ENCODE data around the gene FAM47E.
"Not testable (repeated sequence)": the region's sequence is repeated elsewhere in the genome, so short reads cannot be mapped to it uniquely, and the experiment has no call there.

FAM47E gene

GRCh38 chr4:76226418-76226817, 25.1 kb upstream of the FAM47E start:
- DNase-seq (ENCODE audit: low read depth) = no peak

- DNase-seq (ENCODE audit: low read depth) = no peak
These were observed 18.8 kb upstream of the FAM47E start for GRCh38 chr4:76232681-76233080.

DNA sequence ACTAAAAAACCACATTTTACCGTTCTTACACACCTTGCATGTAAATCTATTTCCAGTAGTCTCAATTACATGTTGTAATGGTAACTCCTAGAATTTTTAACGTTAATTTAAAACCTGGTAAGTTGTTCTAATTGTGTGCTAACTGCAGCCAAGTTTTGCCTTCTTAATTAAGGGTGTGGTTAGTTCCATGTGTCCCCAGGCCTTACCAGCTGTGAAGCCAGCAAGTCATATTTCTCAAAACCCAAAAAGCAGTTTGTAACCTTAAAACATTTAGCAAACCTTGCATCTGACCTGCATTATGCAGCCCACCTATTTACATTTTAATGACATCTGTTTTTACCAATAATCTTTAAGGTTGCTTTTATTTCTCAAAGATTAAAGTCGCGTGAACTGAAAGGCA, 18.4 kb upstream of the FAM47E start:
- no peak for DNase-seq (ENCODE audit: low read depth)

DNA sequence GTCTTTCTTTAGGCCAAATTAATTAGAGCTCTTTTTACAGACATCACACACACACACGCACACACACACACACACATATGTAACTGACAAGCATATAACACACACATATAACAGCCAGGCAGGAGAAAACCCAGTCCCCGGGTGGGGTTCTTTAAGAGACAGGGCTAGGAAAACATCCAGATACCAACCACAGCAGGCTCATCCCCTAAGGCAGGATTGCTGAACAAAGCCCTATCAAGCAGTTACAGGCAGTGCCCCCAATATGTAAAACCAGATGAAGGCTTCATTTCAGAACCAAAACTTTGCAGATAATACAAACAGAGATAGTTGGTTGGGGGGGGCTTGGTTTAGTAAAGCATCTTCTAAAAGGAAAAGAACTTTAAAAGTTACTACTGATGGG, 18.0 kb upstream of the FAM47E start:
- DNase-seq (ENCODE audit: low read depth) = no peak

GRCh38 chr4:76233967-76234678, 17.4 kb upstream of the FAM47E start:
- no peak for DNase-seq (ENCODE audit: low read depth)

DNA sequence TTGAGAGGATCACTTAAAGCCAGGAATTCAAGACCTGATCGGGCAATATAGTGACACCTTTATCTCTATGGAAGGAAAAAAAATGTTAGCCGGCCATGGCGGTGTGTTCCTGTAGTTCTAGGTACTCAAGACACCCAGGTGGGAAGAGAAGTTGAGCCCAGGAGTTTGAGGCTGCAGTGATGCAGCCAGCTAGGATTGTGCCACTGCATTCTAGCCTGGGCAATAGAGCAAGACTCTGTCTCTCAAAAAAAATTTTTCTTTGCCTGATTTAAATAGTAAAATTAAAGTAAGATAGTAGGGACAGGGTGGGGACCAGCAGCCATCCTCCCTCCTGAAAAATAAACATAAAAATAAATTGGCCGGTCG, 16.9 kb upstream of the FAM47E start:
- DNase-seq (ENCODE audit: low read depth) = no peak

- no peak for DNase-seq (ENCODE audit: low read depth)
These were observed 16.1 kb upstream of the FAM47E start for GRCh38 chr4:76235407-76235806.

GRCh38 chr4:76235915-76236314, 15.6 kb upstream of the FAM47E start:
- DNase-seq (ENCODE audit: low read depth) = no peak

DNA sequence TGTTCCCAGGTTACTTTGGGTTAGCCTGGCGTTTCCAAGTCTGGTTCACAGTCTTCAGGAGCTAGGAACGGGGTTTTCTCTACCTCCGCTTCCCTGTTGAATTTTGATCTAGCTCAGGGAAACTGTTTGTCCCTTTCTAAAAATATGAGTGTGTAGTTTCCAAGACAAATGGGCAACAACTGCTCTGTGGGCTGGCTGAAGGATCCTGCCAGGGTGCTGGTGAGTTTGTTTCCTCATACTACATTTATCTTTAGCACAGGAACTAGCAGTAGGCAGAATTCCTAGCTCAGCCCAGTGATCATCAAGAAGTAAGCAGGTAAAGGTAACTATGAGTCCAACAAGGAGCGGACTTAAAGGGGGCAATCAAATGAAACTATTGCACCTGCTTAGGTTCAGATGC, 13.3 kb upstream of the FAM47E start:
- no peak for DNase-seq (ENCODE audit: low read depth)

- DNase-seq (ENCODE audit: low read depth) = no peak
These were observed 12.8 kb upstream of the FAM47E start for GRCh38 chr4:76238701-76239100.

DNA sequence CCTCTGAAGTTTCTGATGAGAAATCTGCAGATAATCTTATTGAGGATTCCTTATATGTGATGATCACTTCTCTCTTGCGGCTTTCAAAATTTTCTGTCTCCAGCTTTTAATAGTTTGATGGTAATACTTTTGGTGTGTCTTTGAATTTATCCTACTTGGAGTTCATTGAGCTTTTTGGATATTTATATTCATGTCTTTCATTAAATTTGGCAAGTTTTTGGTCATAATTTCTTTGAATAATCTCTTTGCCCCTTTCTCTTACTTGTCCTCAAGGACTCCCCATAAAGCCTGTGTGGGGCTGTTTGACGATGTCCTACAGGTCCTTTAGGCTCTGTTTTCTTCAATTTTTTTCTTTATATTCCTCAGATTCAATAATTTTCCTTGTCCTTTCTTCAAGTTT, 11.3 kb upstream of the FAM47E start:
- DNase-seq (ENCODE audit: low read depth) = no peak

- not testable (repeated sequence) for DNase-seq (ENCODE audit: low read depth)
These were observed 7.6 kb upstream of the FAM47E start for GRCh38 chr4:76243877-76244276.

DNA sequence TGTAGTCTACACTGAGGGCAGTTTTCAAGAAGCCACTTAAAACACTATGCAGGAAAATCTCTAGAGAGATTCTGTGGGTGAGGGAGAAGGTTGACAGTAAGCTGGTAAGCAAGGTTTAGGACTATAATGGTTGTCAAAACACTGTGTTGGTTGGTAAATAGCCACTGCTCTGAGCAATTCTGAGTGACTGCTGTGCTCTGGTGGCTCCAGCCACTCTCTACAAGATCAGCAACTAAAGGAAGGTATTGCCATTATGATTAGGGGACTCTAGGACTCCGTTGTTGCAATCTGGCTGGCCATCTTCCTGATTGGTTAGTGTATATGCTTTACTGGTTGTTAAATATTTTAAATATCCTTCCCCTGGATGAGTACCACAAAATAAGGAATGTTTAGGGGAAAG, 5.5 kb upstream of the FAM47E start:
- no peak for DNase-seq (ENCODE audit: low read depth)

- no peak for DNase-seq (ENCODE audit: low read depth)
These were observed 4.7 kb upstream of the FAM47E start for GRCh38 chr4:76246852-76247251.

- no peak for DNase-seq (ENCODE audit: low read depth)
These were observed 559 bp upstream of the FAM47E start for GRCh38 chr4:76250962-76251361.

DNA sequence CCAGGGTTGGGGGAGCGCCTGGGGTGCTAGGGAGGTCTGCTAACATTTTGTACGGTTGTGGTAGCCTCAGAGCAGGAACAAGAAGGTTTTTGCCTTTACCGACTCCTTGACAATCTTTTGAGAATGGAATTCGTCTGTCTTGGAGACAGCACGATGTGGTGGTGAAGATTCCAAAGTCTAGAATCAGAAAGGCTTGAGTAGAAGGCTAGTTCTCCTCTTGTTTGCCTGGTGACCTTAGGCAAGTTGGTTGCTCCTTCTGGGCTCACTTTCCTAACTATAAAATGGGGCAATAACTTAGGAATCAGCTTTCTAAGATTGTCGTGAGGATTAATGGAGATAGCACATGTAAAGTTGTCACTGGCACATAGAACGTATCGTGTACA, 741 bp downstream of the FAM47E start:
- DNase-seq (ENCODE audit: low read depth) = no peak

GRCh38 chr4:76253511-76253910, 2.0 kb downstream of the FAM47E start:
- DNase-seq (ENCODE audit: low read depth) = no peak

GRCh38 chr4:76256032-76256431, 4.5 kb downstream of the FAM47E start:
- DNase-seq (ENCODE audit: low read depth) = no peak

- no peak for DNase-seq (ENCODE audit: low read depth)
These were observed 5.4 kb downstream of the FAM47E start for GRCh38 chr4:76256968-76257367.

- no peak for DNase-seq (ENCODE audit: low read depth)
These were observed 6.3 kb downstream of the FAM47E start for GRCh38 chr4:76257824-76258223.

DNA sequence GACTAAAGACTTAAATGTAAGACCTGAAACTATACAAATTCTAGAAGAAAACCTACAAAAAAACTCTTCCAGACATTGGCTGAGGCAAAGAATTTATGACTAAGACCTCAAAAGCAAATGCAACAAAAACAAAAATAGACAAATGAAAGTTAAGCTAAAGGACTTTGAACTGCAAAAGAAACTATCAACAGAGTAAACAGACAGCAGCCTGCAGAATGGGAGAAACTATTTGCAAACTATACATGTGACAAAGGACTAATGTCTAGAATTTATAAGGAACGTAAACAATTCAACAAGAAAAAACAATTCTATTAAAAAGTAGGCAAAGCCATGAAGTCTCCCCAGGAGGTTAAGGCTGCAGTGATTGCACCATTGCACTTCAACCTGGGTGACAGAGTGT, 9.1 kb downstream of the FAM47E start:
- no peak for DNase-seq (ENCODE audit: low read depth)

DNA sequence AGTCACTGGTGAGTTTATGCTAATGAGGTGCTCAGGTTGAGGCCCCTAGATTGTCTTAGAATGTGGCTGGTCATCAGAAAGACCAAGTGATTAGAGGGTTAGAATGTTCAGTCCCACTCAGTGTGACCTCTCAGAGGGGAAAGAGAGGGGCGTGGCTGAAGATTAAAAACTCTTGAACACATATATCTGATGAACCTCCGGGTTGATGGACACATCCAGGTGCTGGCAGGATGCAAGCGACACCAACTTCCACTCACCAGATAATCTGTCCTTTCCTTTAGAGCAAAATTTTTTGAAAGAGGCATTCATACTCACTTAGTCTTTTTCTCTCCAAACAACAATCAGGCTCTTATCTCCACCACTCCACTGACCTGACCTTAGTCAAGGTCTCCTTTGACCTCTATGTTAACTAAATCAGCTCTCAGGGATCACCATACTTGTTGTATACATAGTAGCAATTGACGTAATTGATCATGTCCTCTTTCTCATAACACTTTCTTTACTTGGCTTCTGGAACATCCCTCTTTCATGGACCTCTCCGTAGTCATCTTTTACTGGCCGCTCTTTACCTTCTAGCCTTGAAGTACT, 14.2 kb downstream of the FAM47E start:
- no peak for DNase-seq (ENCODE audit: low read depth)

DNA sequence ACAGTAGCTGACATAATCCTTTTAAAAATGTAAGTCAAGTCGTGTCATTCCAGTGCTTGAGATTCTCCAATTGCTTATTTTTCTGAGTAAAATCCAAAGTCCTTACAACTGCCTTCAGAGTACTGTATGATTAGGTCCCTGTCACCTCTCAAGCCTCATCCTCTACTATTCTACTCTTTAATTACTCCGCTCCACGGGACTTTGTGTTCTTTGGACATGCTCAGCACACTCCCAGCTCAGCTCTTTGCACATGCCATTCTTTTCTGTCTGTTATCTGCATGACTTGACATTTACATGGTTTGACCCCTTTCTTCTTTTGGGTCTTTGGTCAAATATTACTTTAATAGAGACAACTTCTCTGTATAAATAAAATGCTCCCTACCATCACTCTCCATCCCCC, 15.1 kb downstream of the FAM47E start:
- DNase-seq (ENCODE audit: low read depth) = no peak

- DNase-seq (ENCODE audit: low read depth) = no peak
These were observed 16.3 kb downstream of the FAM47E start for GRCh38 chr4:76267811-76268210.

All from GM04503 (cell line).